ENCODE measurements around the gene CNDP1. TPM values are rescaled to one million over a fixed set of nuclear protein-coding genes. Genes with fewer than 3 reads are reported as not detected.

The CNDP1 gene
- total and polyA plus RNA-seq, 2 donors (not counting 1 experiment from before 2014, with no cell fraction given), result 0.19 to 0.57 TPM

- CTCF ChIA-PET, result no interaction called here
- H3K4me1 Mint-ChIP-seq, result peaks cover under 1% of the 10 kb centered on the region
These were observed 22.5 kb upstream of the CNDP1 start for GRCh38 chr18:74511823-74512222.

More at GRCh38 chr18:74511823-74512222, 22.5 kb upstream of the CNDP1 start:
- Mint-ChIP-seq H3K27ac (no peak overlapping the region), H3K27me3 (no peaks in the 10 kb centered on the region), H3K9me3 (ENCODE audit: insufficient read depth) (no peaks in the 10 kb centered on the region), H3K4me3 (no peak overlapping the region)
- POLR2A ChIA-PET, result no interaction called here
- Histone ChIP-seq H3K36me3 (replicated peaks in 1 of 2; ENCODE audit: control extremely low read depth in 1 of 2, control insufficient read depth in 1 of 2, extremely low read depth in 1 of 2, insufficient read depth in 2 of 2, low read length in 1 of 2) (peaks cover 7 to 96% of the 10 kb centered on the region in 2 experiments), H2AFZ (ENCODE audit: insufficient read depth, low read depth, low read length, poor library complexity, severe bottlenecking) (no peak overlapping the region), H3K9me3 (ENCODE audit: control extremely low read depth in 1 of 3, control insufficient read depth in 2 of 3, insufficient read depth in 1 of 3, low read length in 2 of 3) (no peaks in the 10 kb centered on the region), H3K4me1 (ENCODE audit: control insufficient read depth in 2 of 2, insufficient read depth in 2 of 2, low read length in 2 of 2) (no peaks in the 10 kb centered on the region), H3K4me3 (ENCODE audit: control extremely low read depth in 1 of 5, extremely low read depth in 1 of 5, insufficient read depth in 1 of 5, low read depth in 2 of 5, low read length in 4 of 5) (no peak overlapping the region), H3K4me2 (replicated peaks; ENCODE audit: low read depth, low read length, poor library complexity, severe bottlenecking) (no peak overlapping the region), H3K9ac (ENCODE audit: low read length) (no peak overlapping the region), H3K79me2 (ENCODE audit: control insufficient read depth, insufficient read depth, low read length) (peaks cover 66% of the 10 kb centered on the region), H3K27ac (ENCODE audit: low read length in 2 of 2) (no peak overlapping the region), H4K20me1 (ENCODE audit: control insufficient read depth, insufficient read depth, low read length, poor library complexity, severe bottlenecking) (peaks cover 86% of the 10 kb centered on the region), H3K27me3 (replicated peaks in 1 of 4; ENCODE audit: control extremely low read depth in 1 of 4, control insufficient read depth in 3 of 4, insufficient read depth in 4 of 4, low read length in 3 of 4) (no peaks in the 10 kb centered on the region)
- intact Hi-C loops (cut with micrococcal nuclease), result no loop called here
- ATAC-seq (ENCODE audit: low read depth) (no peak), DNase-seq (no peak)
- no peak for TF ChIP-seq CTCF (IDR thresholded peaks at IDR 0.05)
- no peak for TF ChIP-seq EZH2 (IDR thresholded peaks at IDR 0.05; ENCODE audit: borderline replicate concordance, insufficient read depth, low read depth, low read length, poor library complexity, severe bottlenecking)
- WGBS (ENCODE audit: insufficient coverage), result 98% methylated on average over 6 of the region's 7 CpGs

Measured in B cell (primary cell).